Effector memory CD4-positive, alpha-beta T cell (primary cell): ENCODE data around the gene UPF2.
"Not testable (repeated sequence)": the region's sequence is repeated elsewhere in the genome, so short reads cannot be mapped to it uniquely, and the experiment has no call there.

Experiments used
- DNase-seq, 3 donors: peaks; one replicate each; pipeline ENCODE4 v3.0.0-alpha.2; 2020
- H3K27ac ChIP-seq: 2 replicates; pipeline ENCODE4 v1.7.0; 2013; ENCODE audit warnings: mild to moderate bottlenecking, low read length, moderate library complexity; ENCODE audit not compliant: insufficient read depth, poor library complexity, severe bottlenecking
- H3K27me3 ChIP-seq: replicated peaks from 2 replicates; pipeline ENCODE4 v1.7.0; 2013; ENCODE audit warnings: mild to moderate bottlenecking, low read length; ENCODE audit not compliant: insufficient read depth, control insufficient read depth, poor library complexity, severe bottlenecking
- H3K36me3 ChIP-seq: 2 replicates; pipeline ENCODE4 v1.7.0; 2013; ENCODE audit warnings: mild to moderate bottlenecking, low read length, moderate library complexity; ENCODE audit not compliant: control insufficient read depth, insufficient read depth
- H3K4me1 ChIP-seq: 2 replicates; pipeline ENCODE4 v1.7.0; 2013; ENCODE audit warnings: low read length, mild to moderate bottlenecking; ENCODE audit not compliant: control insufficient read depth, insufficient read depth, poor library complexity, severe bottlenecking
- H3K4me3 ChIP-seq: 2 replicates; pipeline ENCODE4 v1.7.0; 2013; ENCODE audit warnings: low read length, low read depth, mild to moderate bottlenecking; ENCODE audit not compliant: insufficient read depth, poor library complexity, severe bottlenecking
- H3K9me3 ChIP-seq: 2 replicates; pipeline ENCODE4 v1.7.0; 2013; ENCODE audit warnings: mild to moderate bottlenecking, low read length, moderate library complexity; ENCODE audit not compliant: control insufficient read depth

The UPF2 gene

DNA sequence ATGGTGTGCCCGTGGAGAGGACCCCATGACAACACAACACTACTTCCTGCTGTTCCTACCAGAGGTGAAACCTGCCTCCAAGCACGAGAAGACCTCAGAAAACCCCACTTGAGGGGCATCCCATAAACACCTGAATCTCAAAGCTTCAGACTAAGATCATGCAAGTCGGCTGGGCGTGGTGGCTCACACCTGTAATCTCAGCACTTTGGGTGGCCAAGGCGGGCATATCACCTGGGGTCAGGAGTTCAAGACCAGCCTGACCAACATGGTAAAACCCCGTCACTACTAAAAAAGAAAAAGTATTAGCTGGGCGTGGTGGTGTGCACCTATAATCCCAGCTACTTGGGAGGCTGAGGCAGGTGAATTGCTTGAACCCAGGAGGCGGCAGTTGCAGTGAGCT, 153.3 kb downstream of the UPF2 start:
- not testable (repeated sequence) for H3K27me3 ChIP-seq, DNase-seq, H3K27ac ChIP-seq, H3K9me3 ChIP-seq, H3K36me3 ChIP-seq, H3K4me3 ChIP-seq, H3K4me1 ChIP-seq

DNA sequence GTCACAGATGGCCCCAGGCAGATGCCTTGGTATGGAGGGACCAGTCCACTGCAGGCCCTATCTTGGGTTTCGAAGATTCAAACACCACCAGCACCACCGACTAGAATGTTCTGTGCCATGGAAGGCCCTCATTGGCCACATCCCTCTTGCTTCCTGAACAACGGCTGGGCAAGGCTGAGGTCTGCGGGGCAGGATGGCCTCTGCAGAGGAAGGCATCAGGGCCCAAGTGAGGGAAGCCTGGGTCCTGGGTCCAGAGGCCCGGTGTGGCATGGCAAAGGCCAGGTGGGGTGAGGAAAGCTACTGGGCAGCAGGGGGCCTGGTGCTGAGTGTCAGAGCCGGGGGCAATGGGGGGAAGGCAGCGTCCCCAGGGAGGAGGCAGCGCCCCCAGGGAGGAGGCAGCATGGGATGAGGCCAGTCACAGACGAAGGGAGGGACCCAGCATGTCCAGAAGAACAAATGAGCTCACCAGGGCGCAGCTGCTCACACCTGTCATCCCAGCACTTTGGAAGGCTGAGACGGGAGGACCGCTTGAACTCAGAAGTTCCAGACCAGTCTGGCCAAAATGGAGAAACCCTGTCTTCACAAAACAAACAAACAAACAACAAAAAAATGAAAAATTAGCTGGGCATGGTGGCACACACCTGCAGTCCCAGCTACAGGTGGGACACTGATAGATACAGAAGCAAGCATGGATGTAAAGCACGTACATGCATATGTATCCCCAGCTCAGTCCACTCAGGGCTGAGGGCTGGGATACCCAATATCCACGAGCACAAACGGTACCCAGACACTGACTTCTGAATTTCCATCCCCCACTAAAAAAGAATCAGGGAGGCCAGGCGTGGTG, 155.0 kb downstream of the UPF2 start:
- Histone ChIP-seq H3K36me3 (no peaks in the 10 kb centered on the region), H3K27ac (no peak overlapping the region), H3K4me3 (no peak overlapping the region), H3K4me1 (no peaks in the 10 kb centered on the region), H3K9me3 (no peaks in the 10 kb centered on the region), H3K27me3 (no peaks in the 10 kb centered on the region)
- DNase-seq: no peak

DNA sequence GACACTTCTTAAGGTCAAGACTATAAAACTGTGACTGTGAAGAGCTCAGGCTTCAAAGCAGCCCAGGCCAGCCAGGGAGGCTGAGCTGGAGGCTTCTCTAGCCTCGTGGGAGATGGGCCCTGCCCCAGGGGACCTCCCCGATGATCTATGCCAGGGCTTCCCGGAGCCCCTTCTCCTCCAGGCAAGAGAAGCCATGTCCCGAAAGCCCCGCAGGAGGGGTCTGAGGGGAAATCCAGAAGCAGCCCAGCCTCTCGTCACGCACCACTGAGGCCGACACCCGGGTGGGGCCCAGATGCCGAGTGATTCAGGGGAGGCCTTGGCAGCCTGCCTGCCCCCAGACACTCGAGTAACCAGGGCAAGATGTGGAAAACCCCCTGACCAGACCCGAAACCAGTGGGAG, 155.8 kb downstream of the UPF2 start:
- Histone ChIP-seq H3K36me3 (no peaks in the 10 kb centered on the region), H3K4me1 (no peaks in the 10 kb centered on the region), H3K9me3 (no peaks in the 10 kb centered on the region), H3K4me3 (no peak overlapping the region), H3K27ac (no peak overlapping the region), H3K27me3 (no peaks in the 10 kb centered on the region)
- no peak for DNase-seq

DNA sequence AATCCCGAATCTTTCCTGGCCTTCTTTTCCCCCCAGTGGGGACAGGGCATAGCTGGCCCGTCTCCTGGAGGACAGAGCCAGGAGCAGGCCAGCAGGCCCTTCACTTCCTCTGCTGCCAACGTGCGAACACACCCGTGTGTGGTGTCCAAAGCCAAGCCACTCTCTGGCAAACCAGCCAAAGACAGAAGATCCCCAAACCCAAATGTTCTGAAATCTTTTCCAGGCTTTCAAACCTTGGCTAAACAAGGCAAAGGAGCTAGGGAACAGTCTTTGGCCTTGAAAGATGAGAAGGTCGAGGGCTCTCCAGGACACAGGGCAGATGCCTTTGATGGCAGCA, 156.5 kb downstream of the UPF2 start:
- Histone ChIP-seq H3K4me1 (no peaks in the 10 kb centered on the region), H3K27ac (no peak overlapping the region), H3K4me3 (no peak overlapping the region), H3K36me3 (no peaks in the 10 kb centered on the region), H3K27me3 (no peaks in the 10 kb centered on the region), H3K9me3 (no peaks in the 10 kb centered on the region)
- no peak for DNase-seq

DNA sequence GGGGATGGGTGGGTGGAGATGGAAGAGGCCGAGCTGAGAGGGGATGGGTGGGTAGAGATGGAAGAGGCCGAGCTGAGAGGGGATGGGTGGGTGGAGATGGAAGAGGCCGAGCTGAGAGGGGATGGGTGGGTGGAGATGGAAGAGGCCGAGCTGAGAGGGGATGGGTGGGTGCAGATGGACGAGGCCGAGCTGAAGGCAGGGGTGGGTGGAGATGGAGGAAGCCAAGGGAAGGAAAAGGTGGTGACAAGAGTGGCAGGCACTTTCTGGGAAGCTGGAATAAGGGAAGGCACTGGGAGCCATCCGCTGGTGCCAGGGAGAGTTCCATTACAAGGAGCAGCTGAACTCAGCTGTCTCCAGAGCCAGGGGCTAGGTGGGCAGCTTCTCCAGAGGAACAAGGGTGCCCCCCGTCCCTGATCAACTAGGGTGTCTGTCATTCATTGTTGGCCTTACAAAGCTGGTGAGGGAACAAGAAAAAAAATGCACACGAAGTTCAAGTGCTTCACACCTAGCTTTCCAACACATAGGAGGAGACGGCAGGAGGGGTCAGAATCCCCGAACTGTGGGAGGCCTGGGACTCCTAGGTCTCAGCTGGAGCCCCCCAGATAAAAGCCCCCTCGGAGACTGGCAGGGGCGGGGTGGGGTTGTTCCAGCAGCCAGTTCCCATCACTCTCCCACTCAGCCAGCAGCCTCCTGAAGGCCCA, 157.0 kb downstream of the UPF2 start:
- no peaks in the 10 kb centered on the region for H3K27me3 ChIP-seq
- no peak overlapping the region for H3K27ac ChIP-seq
- no peak overlapping the region for H3K4me3 ChIP-seq
- no peaks in the 10 kb centered on the region for H3K36me3 ChIP-seq
- H3K4me1 ChIP-seq: no peaks in the 10 kb centered on the region
- DNase-seq: no peak
- no peaks in the 10 kb centered on the region for H3K9me3 ChIP-seq

DNA sequence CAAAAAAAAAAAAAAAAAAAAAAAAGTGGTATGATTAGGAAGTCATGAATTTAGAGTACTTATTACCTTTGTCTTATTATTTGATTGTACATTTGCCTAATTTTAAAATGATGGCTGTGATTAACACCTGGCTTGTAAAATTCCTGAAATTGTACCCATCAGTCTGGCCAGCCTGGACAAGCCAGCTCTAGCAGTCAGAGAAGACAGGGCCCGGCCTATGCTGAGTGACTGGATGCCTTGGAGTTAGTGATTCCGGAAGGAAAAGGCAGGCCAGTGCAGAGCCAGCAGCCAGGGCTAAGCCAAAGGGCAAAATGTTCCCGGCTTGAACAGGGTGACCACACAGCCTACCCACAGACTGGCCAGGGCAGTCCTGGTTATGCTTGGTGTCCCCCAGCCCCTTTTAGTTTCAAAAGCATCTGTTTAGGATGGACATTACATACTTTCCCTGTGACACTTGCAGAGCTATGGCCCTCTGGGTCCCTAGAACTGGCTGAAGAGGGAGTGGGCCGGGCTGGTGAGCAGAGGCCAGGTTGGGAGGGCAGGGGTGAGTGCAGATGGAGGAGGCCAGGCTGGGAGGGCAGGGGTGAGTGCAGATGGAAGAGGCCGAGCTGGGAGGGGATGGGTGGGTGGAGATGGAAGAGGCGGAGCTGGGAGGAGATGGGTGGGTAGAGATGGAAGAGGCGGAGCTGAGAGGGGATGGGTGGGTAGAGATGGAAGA, 157.7 kb downstream of the UPF2 start:
- Histone ChIP-seq H3K4me1 (no peaks in the 10 kb centered on the region), H3K27me3 (no peaks in the 10 kb centered on the region), H3K9me3 (no peaks in the 10 kb centered on the region), H3K4me3 (no peak overlapping the region), H3K27ac (no peak overlapping the region), H3K36me3 (no peaks in the 10 kb centered on the region)
- no peak for DNase-seq

DNA sequence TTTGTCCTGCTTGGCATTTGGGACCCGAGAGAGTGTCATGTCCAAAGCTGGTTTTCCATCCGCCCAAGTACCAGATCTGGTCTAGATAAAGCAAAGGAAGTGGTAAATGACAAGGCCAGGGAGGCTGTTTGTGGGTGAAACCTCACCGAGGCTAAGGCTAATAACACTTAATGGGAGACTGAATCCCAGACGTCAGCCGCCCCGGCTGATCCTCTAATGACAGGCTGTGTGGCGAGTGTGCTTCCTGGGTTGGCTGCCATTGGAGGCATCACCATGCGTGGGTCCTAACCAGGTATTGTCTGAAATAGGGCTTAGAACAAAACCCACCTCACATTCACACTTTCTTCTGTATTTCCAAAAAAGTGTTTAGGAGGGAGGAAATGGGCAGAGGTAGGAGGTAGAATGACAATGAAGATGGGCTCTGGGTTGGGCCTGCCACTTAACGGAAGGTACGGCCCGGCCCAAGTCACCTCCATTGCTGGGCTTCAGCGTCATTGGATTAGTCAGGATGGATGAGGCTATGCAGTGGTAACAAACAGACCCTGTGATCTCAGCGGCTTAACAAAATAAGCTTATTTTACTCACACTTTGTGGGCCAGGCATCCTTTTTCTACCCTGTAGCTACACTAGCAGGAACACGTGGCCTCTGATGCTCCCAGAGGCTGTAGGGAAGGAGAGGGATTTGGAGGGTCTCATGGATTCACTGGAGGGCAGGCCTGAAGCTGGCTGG, 159.8 kb downstream of the UPF2 start:
- no peak for DNase-seq

GRCh38 chr10:11881477-11882417, 160.9 kb downstream of the UPF2 start:
- no peak for DNase-seq
- H3K4me3 ChIP-seq: no peak overlapping the region
- no peak overlapping the region for H3K27ac ChIP-seq
- no peaks in the 10 kb centered on the region for H3K4me1 ChIP-seq
- no peaks in the 10 kb centered on the region for H3K9me3 ChIP-seq
- no peaks in the 10 kb centered on the region for H3K36me3 ChIP-seq
- H3K27me3 ChIP-seq: no peaks in the 10 kb centered on the region

More for the DNA sequence above, 159.8 kb downstream of the UPF2 start:
- Histone ChIP-seq H3K9me3 (no peaks in the 10 kb centered on the region), H3K27ac (no peak overlapping the region), H3K4me1 (no peaks in the 10 kb centered on the region), H3K36me3 (no peaks in the 10 kb centered on the region), H3K27me3 (no peaks in the 10 kb centered on the region), H3K4me3 (no peak overlapping the region)

DNA sequence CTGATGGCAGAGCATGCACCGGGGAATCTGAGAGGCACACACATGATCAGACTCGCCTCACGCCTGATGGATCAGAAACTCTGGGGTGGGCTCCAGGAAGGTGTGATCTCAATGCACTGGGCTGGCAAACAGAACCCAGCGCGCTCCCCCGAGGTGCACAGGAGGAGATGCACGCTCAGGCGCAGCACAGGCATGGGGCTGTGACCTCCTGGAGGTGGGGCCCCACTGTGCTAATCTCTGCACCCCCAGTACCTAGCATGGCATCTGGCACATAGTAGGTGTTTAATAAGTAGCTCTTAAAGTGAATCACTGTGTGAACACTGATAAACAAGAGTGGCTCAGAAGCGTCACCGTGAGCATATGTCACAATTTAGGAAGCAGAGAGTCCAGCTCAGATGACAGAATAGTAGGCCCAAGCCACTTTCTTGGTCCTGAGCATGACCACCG, 161.6 kb downstream of the UPF2 start:
- Histone ChIP-seq H3K27ac (no peak overlapping the region), H3K4me3 (no peak overlapping the region), H3K9me3 (no peaks in the 10 kb centered on the region), H3K36me3 (no peaks in the 10 kb centered on the region), H3K27me3 (no peaks in the 10 kb centered on the region), H3K4me1 (no peaks in the 10 kb centered on the region)
- no peak for DNase-seq
